Retinal pigment epithelial cell (primary cell): ENCODE data around the gene DOK1.

Experiments used
- DNase-seq: peaks from one replicate; pipeline ENCODE4 v3.0.0-alpha.2; 2010; ENCODE audit warnings: low read depth
- H3K4me3 ChIP-seq: 2 replicates; pipeline ENCODE4 v1.5.1; 2011; ENCODE audit warnings: mild to moderate bottlenecking, low read length, control low read depth, moderate library complexity
- TF ChIP-seq, protein P1 (sequence below): conservative IDR thresholded peaks from 2 replicates; pipeline ENCODE4 v1.5.1; 2011; ENCODE audit warnings: low read depth, low read length, control low read depth, inconsistent platforms

The DOK1 gene

DNA sequence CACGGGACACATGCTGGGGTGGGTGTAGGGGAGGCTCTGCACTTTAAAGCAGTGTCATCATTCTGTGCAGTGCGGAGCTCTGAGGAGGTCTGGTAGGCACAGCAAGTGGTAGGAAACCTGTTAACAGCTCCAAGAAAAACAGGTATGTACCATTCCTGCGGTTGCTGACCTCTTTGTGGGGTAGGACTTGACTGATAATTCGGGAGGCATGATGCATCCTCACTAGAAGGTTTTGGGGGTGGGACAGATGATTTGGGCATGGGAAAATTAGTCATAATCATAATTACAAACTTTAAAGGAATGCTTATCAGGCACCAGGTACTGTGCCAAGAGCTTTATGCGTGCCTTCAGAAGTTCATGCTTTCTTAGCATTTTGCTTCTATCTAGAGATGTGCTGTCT lies 9.7 kb downstream of the DOK1 start:
- TF ChIP-seq, protein P1, sequence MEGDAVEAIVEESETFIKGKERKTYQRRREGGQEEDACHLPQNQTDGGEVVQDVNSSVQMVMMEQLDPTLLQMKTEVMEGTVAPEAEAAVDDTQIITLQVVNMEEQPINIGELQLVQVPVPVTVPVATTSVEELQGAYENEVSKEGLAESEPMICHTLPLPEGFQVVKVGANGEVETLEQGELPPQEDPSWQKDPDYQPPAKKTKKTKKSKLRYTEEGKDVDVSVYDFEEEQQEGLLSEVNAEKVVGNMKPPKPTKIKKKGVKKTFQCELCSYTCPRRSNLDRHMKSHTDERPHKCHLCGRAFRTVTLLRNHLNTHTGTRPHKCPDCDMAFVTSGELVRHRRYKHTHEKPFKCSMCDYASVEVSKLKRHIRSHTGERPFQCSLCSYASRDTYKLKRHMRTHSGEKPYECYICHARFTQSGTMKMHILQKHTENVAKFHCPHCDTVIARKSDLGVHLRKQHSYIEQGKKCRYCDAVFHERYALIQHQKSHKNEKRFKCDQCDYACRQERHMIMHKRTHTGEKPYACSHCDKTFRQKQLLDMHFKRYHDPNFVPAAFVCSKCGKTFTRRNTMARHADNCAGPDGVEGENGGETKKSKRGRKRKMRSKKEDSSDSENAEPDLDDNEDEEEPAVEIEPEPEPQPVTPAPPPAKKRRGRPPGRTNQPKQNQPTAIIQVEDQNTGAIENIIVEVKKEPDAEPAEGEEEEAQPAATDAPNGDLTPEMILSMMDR: no peak
- DNase-seq: no peak
- no peak overlapping the region for H3K4me3 ChIP-seq

DNA sequence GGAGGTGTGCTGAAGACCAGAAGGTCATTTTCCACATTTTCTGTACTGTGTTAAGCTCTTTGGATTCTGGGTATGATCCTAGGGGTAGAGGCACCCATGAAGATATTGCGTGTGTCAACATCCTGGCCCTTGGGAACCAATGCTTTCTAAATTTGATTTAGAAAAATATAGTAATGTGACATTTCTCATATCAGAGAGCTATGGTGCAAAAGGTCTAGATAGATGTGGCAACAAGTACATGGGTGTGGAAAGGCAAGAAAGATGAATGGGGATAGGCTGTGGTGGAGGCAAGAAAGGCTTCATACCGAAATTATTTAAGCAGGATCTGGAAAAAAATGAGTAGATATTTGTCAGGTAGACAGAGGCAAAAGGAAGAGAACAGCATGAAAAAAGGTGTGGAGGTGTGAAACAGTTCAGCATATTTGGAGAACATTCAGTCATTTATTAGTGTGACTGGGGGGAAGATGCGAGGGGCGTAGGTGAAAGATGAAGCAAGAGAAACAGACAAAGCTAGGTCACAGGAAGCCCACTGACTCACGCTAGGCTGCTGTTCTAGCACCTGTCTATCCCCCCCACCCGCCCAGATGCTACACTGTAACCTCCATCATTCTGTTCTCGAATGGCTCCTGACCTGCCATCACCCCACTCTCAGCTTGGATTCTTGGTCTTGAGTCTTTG lies 11.7 kb downstream of the DOK1 start:
- no peak for DNase-seq
- TF ChIP-seq, protein P1: no peak
- H3K4me3 ChIP-seq: no peak overlapping the region

DNA sequence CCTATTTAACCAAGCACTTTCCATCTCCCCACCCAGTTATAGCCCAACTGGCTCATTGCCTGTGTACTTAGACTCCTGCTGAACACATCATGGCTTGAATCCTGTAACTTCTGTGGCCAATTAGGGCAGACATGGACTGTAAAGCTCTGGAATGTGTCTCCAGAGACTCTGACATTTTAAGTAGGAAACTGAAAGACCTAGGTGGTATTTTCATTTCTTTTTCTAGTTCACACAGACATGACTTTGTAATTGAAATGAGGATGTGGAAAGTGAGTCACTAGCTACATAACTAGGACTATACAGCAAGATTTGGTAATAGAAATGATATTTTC lies 12.2 kb downstream of the DOK1 start:
- TF ChIP-seq, protein P1: no peak
- DNase-seq: peak; percentile 79
- H3K4me3 ChIP-seq: no peak overlapping the region

DNA sequence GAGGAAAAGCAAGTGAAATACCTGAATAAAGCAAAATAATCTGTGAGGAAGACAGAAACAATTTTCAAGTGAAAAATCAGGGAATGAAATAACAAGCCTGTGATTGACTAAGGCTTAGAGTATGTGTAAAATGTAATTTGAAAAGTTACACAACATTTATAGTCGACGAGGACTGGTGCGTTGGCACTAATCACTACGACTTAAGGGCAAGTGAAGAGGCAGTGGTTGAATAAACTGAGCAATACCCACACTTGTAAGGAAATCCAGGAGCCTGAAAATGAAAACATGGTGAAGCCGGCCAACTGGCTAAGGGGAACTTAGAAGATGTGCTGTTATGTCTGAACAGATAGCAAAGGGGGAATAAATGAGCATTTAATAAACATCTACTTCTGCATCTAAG lies 13.4 kb downstream of the DOK1 start:
- TF ChIP-seq, protein P1: no peak
- DNase-seq: peak; percentile 77
- H3K4me3 ChIP-seq: no peak overlapping the region

DNA sequence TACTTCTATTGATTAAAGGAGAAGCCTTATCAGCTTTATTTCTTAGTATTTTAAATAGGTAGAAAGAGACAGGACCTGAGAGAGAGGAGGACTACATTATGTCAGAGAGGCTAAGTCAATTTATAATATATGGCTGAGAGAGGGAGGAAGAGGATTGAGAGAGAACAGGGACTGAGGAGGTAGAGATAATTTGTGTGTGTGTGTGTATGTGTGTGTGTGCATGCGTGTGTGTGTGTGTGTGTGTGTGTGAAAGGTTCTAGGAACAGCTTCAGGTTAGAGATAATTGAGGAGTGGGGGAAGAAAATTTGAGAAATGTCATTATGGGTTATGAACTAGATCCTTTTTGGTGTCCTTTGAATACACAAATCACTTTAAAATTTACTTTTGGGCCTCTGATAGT lies 15.2 kb downstream of the DOK1 start:
- H3K4me3 ChIP-seq: no peak overlapping the region
- DNase-seq: no peak
- TF ChIP-seq, protein P1: no peak

DNA sequence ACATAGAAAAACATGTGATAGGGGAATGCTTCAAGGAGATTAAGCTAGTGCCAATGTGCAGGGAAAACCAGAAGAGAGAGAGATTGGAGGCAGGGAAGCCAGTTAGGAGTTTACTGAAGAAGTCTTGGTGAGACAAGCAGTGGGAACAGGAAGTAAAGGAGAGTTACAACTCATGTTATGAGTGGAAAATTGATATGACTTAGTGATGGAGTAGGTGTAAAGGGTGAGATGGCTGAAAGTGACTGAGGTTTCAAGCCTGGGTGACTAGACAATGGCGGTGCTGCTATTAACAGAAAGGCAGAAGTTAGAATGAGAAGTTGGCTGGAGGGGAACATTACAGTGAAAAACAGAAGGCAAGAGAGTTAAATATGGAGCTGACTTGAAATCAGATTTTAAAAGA lies 16.5 kb downstream of the DOK1 start:
- no peak overlapping the region for H3K4me3 ChIP-seq
- no peak for DNase-seq
- TF ChIP-seq, protein P1: no peak

DNA sequence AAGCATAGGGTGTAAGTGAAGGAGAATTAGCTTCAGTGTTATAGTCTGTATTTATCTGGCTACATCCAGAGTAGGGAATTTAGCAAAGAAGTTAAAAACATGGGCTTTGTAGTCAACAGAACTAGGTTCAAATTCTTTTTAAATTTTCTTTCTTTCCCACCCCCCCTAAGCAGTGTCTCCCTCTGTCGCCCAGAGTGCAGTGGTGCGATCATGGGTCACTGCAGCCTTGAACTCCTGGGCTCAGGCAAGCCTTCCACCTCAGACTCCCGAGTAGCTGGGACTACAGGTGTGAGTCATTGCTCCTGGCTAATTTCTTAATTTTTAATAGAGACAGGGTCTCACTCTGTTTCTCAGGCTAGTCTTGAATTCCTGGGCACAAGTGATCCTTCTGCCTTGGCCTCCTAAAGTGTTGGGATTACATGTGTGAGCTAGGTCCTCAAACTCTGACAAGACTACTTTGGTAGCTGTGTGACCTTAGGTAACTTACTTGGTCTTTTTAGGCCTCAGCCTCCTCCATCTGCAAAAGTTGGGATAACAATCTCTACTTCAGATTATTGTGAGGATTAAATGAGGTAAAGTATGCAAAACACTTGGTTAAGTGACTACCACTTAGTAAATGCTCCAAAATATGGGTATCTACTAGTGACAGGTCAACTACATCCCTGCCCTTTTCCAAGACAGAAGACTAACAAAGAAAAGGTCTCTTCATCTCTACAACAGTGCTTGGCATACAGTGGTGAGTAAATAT lies 17.8 kb downstream of the DOK1 start:
- TF ChIP-seq, protein P1: peak; percentile 20
- no peak for DNase-seq
- H3K4me3 ChIP-seq: no peak overlapping the region
